ENCODE results near the gene MEGF8.

MEGF8 gene, protein sequence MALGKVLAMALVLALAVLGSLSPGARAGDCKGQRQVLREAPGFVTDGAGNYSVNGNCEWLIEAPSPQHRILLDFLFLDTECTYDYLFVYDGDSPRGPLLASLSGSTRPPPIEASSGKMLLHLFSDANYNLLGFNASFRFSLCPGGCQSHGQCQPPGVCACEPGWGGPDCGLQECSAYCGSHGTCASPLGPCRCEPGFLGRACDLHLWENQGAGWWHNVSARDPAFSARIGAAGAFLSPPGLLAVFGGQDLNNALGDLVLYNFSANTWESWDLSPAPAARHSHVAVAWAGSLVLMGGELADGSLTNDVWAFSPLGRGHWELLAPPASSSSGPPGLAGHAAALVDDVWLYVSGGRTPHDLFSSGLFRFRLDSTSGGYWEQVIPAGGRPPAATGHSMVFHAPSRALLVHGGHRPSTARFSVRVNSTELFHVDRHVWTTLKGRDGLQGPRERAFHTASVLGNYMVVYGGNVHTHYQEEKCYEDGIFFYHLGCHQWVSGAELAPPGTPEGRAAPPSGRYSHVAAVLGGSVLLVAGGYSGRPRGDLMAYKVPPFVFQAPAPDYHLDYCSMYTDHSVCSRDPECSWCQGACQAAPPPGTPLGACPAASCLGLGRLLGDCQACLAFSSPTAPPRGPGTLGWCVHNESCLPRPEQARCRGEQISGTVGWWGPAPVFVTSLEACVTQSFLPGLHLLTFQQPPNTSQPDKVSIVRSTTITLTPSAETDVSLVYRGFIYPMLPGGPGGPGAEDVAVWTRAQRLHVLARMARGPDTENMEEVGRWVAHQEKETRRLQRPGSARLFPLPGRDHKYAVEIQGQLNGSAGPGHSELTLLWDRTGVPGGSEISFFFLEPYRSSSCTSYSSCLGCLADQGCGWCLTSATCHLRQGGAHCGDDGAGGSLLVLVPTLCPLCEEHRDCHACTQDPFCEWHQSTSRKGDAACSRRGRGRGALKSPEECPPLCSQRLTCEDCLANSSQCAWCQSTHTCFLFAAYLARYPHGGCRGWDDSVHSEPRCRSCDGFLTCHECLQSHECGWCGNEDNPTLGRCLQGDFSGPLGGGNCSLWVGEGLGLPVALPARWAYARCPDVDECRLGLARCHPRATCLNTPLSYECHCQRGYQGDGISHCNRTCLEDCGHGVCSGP (N-terminal part only)

DNA sequence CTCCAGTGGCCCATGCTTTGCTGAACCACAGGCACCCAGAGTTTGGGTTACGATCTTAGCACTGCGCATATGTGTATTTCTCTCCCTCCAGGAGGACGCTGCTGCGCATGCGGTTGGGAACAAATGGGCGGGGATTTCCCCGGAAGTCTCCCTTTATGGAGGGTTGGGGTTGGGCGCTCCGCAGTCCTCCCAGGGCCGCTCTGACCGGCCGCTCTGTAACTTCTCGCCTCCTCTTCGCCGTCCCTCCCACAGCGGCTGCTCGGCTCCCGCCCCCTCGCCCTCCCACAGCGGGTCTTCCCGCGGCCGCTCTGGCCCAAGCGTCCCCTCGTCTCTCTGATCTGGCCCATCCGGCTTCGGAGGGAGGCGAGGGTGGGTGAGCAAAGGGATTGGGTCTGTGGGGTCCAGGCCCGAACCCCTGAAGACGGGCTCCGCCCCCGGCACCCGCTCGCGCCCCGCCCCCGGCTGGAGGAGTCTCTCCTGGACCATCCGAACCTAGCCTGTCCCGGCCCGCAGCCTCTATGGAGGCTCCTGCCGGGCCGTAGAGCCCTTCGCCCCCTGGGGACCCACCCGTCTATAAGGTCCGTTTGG lies at the start of gene MEGF8:
MEGF8 (plus strand) TSS at position 328 of the 588 bp plus-strand sequence. CDS start 609 bp downstream, outside the sequence.
- no peaks in the 10 kb centered on the region for H3K36me3 Mint-ChIP-seq (ENCODE audit: low read depth)

DNA sequence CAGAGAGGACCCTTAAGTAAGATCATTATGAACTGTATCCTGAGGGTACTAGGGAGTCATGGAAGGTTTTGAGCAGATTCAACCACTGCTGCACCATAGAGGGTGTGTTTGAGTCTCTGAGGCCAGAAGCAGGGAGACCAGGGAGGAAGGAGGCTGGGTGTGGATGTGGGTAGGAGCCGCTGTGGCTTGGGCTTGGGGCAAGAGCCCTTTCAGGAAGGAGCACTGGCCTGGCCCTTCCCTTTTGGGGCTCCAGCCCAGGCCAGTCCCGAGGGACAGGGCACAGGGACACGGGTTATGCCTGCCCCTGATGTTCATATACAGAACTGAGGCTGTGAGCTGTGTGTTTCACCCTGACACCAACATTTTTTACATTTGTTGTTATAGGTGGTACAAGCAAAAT lies 49.2 kb upstream of the MEGF8 start:
- Mint-ChIP-seq H3K36me3 (ENCODE audit: low read depth) (peaks cover 8% of the 10 kb centered on the region), H3K9me3 (no peaks in the 10 kb centered on the region), H3K27me3 (no peaks in the 10 kb centered on the region), H3K4me1 (peaks cover 51% of the 10 kb centered on the region), H3K4me3 (no peak overlapping the region), H3K27ac (peak overlapping the region; percentile 26)
- ATAC-seq (no peak), DNase-seq (no peak)

More for the DNA sequence above, at the start of gene MEGF8:
- peak within 1 kb of the TSS; percentile 83 for H3K4me3 Mint-ChIP-seq
- H3K9me3 Mint-ChIP-seq = no peaks in the 10 kb centered on the region
- peak; percentile 98 for DNase-seq
- ATAC-seq = peak; percentile 97
- H3K27me3 Mint-ChIP-seq = peaks cover 17% of the 10 kb centered on the region
- peak within 1 kb of the TSS; percentile 89 for H3K27ac Mint-ChIP-seq
- H3K4me1 Mint-ChIP-seq = peaks cover 18% of the 10 kb centered on the region

DNA sequence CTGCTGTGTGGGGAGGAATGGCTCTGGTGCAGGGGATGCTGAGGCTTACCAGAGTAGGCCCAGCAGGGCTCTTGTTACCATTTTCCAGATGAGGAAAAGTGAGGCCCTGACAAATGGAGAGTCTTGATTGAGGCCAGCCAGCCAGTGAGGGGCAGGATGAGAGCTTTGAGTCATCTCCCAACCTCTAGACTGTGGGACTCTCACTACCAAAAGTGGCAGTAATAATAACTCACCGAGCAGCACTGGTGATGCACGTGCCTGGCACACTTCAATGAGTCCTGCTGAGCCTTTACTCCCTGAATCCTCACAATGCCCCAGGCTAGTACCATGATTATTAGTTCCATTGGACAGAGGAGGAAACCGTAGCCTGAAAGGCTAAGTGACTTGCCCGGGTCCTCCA lies 48.6 kb upstream of the MEGF8 start:
- Mint-ChIP-seq H3K27me3 (no peaks in the 10 kb centered on the region), H3K4me1 (peaks cover 49% of the 10 kb centered on the region), H3K36me3 (ENCODE audit: low read depth) (peaks cover 8% of the 10 kb centered on the region), H3K9me3 (no peaks in the 10 kb centered on the region), H3K27ac (no peak overlapping the region), H3K4me3 (no peak overlapping the region)
- DNase-seq = peak; percentile 19
- ATAC-seq = peak; percentile 31

DNA sequence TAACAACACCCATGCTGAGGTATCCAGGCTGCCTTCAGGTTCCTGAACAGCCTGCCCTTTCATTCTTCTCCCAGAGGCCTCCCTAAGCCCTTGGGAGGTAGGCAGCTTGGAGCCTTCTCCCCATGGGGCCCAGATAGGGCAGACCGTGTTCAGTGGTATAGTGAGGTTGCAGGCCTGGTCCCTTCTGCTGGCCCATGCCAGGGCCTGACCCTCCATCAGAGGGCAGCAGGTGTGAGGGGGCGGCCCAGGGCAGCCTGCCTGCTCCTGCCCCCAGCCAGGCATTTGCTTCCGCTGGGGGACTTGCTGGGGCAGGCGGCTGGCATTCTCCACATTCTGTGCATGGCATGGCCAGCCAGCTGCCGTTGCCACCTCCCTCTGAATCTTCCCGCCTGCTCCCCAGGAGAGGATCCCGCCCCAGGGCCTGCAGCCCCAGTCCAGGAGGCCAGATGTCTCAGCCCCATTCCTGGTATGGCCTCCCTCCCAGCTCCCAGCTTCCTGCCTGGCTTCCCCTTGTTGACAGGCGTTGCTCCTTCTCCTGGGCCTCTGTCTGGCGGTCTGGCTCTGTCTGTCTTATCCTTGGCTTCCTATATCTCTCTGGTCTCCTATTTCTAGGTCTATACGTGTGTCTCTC lies 47.5 kb upstream of the MEGF8 start:
- H3K9me3 Mint-ChIP-seq = no peaks in the 10 kb centered on the region
- H3K36me3 Mint-ChIP-seq (ENCODE audit: low read depth) = peaks cover 8% of the 10 kb centered on the region
- peaks cover 49% of the 10 kb centered on the region for H3K4me1 Mint-ChIP-seq
- DNase-seq (no peak), ATAC-seq (no peak)
- H3K27me3 Mint-ChIP-seq = no peaks in the 10 kb centered on the region
- no peak overlapping the region for H3K27ac Mint-ChIP-seq
- no peak overlapping the region for H3K4me3 Mint-ChIP-seq

DNA sequence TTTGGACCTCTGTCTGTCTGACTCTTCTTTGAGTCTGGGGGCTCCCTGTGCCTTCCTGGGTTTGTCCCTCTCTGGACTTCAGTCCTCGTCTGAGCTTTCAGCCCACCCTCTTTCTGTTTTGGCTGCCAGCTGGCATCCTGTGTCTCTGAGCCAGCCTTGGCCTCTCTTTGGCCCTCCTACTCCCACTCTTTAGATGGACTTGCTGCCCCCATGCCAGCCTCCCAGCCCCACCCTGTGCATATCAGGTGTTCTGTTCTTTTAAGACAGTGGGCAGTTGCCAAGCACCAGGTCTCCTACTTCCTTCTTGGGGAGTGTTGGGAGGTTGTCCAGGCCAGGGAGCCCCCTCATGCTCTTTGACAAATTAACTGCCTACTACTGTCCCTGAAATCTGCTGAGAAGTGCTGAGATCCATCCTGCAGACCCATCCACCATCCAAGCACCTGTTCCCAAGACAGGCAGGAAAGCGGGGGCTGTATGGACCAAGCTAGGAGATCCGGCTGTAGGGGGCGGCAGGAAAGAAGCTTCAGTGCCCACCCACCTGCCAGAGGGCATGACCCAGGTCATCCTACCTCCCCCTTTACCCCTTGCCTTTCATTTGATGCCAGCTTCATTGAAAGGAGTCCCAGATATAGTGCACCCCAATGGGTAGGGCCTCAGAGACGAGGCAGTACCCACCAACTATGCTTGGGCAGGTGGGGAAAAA lies 46.8 kb upstream of the MEGF8 start:
- ATAC-seq (no peak), DNase-seq (no peak)
- Mint-ChIP-seq H3K4me1 (peaks cover 49% of the 10 kb centered on the region), H3K4me3 (peak overlapping the region; percentile 91), H3K36me3 (ENCODE audit: low read depth) (peaks cover 8% of the 10 kb centered on the region), H3K27ac (peak overlapping the region; percentile 97), H3K27me3 (no peaks in the 10 kb centered on the region), H3K9me3 (no peaks in the 10 kb centered on the region)

DNA sequence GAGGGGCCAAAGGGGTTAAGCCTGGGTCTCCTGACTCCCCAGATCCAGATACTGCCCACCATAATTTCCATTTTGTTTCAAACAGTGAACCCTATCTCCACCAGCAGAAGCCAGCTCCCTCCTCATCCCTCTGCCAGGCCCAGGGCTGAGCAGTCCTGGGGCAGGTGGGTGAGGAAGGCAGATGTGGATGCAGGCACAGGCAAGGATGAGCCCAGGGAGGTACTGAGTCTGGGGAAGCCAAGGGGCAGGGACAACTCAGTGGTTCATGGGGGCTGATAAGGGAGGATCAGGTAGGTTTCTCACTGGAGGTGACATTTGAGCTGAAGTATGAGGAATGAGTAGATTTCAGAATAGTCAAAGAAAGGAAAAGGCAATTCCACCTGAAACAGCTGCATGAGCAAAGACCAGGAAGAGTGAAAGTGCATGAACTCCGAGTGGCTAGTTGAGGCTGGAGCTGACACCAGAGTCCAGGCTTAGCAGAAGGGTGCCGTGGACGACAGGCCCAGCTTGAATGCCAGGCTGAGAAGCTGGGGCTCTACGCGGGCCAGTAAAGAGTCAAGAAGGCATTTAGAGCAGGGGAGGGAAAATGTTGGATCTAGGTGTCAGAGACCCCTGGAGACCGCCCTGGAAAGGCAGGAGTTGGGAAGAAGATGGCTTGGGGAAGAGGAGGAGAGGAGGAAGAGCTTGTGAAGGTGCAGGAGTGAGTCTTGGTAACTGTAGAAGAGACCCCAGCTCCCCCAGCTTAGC lies 46.1 kb upstream of the MEGF8 start:
- H3K27ac Mint-ChIP-seq = peak overlapping the region; percentile 97
- H3K4me1 Mint-ChIP-seq = peaks cover 49% of the 10 kb centered on the region
- peak overlapping the region; percentile 91 for H3K4me3 Mint-ChIP-seq
- peaks cover 8% of the 10 kb centered on the region for H3K36me3 Mint-ChIP-seq (ENCODE audit: low read depth)
- H3K9me3 Mint-ChIP-seq = no peaks in the 10 kb centered on the region
- no peaks in the 10 kb centered on the region for H3K27me3 Mint-ChIP-seq
- DNase-seq = no peak
- no peak for ATAC-seq

DNA sequence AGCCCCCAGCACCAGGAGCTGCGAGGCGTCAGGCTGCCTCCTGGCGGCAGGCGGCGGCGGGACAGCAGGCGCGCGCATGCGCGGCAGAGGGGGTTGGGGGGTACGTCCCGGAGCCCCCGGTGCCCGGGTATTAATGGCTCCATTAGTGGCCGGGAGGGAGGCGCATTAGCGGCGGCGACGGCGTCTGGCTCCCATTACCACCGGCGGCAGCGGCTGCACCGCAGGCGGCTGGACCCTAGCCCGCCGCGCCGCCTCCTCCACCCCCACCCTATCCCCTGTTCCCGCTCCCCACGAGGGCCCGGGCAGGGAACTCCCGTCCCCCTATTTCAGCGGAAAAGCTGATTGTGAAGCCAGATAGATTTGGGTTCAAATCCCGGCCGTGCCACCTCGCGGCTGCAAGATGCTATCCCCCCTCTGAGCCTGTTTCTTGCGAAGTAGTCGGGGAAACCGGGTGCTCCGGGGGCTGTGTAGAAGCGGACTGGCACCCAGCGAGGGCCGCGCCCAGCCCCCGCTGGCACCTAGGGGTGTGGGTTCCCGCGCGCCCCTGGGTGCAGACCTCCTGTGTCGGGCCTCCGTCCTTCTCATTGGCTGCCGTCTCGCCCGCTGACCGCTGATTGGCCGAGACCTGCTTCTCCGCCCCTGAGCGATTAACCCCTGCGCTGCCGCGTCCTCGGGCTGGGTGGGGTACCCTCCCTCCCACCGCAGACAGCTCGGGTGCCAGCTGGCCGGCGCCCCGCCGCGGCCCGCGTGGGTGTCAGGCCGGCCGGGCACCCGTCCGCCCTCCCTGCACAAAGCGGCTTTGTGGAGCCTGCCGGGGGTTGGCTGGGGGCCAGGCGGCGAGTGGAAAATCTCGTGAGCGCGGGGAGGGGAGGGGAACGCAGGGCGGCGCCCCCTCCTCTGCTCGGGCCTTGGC lies 45.3 kb upstream of the MEGF8 start:
- Mint-ChIP-seq H3K4me1 (peaks cover 47% of the 10 kb centered on the region), H3K36me3 (ENCODE audit: low read depth) (peaks cover 2% of the 10 kb centered on the region), H3K27ac (peak overlapping the region; percentile 97), H3K4me3 (peak overlapping the region; percentile 91), H3K27me3 (no peaks in the 10 kb centered on the region), H3K9me3 (no peaks in the 10 kb centered on the region)
- DNase-seq = peak; percentile 89
- ATAC-seq = peak; percentile 59

DNA sequence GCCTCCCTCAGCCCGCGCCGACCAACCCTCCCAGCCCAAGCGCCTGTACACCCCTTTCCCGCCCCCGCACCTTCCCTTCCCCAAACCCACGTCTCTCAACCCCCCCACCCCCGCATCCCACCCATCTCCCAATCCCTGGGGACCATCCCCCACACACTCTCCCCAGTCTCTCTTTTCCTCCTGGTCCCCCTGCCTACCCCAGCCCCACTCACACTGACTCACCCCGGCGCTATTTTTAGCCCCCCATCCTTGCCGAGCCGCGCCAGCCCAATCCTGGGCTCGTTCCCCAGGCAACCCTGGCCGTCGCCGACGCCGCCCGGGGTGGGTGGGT lies 44.7 kb upstream of the MEGF8 start:
- peak overlapping the region; percentile 58 for H3K4me3 Mint-ChIP-seq
- ATAC-seq = no peak

DNA sequence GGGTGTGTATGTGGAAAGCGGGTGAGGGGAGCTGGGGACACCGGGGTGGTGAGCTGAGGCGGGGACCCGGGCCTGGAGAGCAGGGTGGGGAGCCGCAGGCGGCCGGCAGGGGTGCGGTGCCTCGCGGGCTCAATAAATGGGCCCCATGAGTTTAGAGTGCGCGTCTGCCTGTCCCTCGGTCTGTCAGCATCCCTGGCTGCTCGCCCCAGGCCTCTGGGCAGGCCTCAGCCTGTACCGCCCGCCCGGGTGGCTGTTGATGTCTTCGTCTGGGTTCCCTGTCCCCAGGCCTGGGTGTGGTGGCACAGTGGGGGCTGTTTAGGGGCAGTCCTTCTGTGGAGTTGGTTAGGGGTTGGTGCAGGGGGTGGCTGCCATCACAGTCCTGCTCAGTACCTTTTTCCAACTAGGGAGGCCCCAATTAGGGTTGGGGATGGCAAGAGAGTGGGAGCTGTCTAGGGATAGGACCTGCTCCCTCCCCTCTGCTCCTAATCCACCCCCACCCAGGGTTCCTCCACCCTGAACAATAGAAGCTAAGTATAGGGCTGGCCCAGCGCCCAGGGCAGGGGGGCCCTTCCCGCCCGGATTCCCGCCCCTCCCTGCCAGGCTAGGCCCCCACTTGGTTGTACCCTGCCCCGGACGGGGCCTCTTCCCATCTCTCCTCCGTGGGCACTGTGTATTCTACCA lies 44.1 kb upstream of the MEGF8 start:
- H3K4me1 Mint-ChIP-seq = peaks cover 50% of the 10 kb centered on the region
- H3K27me3 Mint-ChIP-seq = no peaks in the 10 kb centered on the region
- ATAC-seq (no peak), DNase-seq (peak; percentile 46)
- H3K9me3 Mint-ChIP-seq = no peaks in the 10 kb centered on the region
- peak overlapping the region; percentile 46 for H3K27ac Mint-ChIP-seq
- peaks cover 2% of the 10 kb centered on the region for H3K36me3 Mint-ChIP-seq (ENCODE audit: low read depth)
- peak overlapping the region; percentile 58 for H3K4me3 Mint-ChIP-seq

More for the DNA sequence above, 44.7 kb upstream of the MEGF8 start:
- H3K4me1 Mint-ChIP-seq = peaks cover 50% of the 10 kb centered on the region
- peaks cover 2% of the 10 kb centered on the region for H3K36me3 Mint-ChIP-seq (ENCODE audit: low read depth)
- H3K27me3 Mint-ChIP-seq = no peaks in the 10 kb centered on the region
- peak; percentile 46 for DNase-seq
- H3K27ac Mint-ChIP-seq = no peak overlapping the region
- no peaks in the 10 kb centered on the region for H3K9me3 Mint-ChIP-seq

DNA sequence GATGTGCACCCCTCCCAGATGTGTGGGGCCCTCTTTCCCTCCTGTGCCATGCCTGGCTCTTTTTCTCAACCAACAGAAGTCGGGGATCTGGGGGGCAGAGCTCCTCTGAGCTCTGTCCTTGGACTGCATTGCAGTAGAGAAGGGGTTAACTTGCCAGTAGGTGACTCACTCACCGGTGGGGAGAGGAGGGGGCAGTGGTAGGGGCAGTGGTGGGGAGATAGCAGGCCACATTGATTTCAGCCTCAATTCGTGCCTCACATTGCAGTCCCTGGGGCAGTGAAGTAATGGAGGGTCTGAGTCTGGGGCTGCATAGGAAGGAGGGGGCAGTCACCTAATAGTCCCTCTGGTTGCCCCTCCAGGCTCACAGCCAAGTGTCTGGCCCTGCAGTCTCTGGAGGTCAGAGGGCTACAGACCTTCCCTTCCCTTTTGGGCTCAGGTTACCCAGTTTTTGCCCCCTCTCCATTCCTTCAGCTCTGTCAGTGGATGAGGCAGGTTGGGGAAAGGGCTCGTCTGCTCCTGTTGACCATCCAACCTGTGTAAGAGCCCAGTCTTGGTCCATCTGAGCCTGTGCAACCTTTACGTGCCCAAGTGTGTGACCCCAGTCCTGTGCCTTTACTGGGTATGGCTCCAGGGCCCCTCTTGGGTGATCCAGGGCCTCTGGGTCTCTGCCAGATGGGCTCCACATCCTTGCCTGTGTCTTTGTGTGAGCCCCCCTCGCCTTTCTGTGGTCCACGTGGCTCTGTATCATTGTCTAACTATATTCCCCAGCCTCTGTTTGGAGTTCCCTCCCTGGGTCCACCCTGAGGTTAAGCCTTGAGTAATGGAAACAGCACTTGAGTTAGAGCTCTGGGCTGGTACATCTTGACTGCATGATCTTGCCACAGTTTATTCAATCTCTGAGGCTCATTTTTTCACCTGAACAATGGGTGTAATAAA lies 43.3 kb upstream of the MEGF8 start:
- Mint-ChIP-seq H3K27ac (no peak overlapping the region), H3K4me3 (peak overlapping the region; percentile 58), H3K36me3 (ENCODE audit: low read depth) (peaks cover 2% of the 10 kb centered on the region), H3K4me1 (peaks cover 43% of the 10 kb centered on the region), H3K27me3 (no peaks in the 10 kb centered on the region), H3K9me3 (no peaks in the 10 kb centered on the region)
- peak; percentile 7 for ATAC-seq
- peak; percentile 38 for DNase-seq

DNA sequence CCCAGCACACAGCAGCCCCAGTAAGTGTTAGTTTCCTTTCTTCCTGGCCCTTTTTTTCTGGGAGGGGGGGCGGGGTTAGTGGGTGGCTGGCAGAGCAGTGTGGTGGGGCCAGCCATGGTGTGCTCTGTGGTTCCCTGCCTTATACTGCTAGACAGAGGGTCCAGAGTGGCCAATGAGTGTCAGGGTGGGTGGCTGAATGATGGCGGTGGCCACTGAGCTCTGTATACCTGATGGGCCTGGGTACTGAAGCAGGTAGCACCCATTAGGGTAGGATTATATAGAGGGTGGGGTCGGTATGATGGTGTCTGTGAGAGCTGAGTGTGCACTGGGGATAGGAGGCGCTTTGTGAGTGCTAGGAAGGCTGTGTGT lies 42.6 kb upstream of the MEGF8 start:
- DNase-seq (no peak), ATAC-seq (no peak)
- no peak overlapping the region for H3K4me3 Mint-ChIP-seq
- H3K9me3 Mint-ChIP-seq = no peaks in the 10 kb centered on the region
- H3K27me3 Mint-ChIP-seq = no peaks in the 10 kb centered on the region
- H3K4me1 Mint-ChIP-seq = peaks cover 38% of the 10 kb centered on the region
- peaks cover 6% of the 10 kb centered on the region for H3K36me3 Mint-ChIP-seq (ENCODE audit: low read depth)
- no peak overlapping the region for H3K27ac Mint-ChIP-seq
